ENCODE results near the gene ATP1A3. TPM values are rescaled to one million over a fixed set of nuclear protein-coding genes. Genes with fewer than 3 reads are reported as not detected.
"Not testable (repeated sequence)": the region's sequence is repeated elsewhere in the genome, so short reads cannot be mapped to it uniquely, and the experiment has no call there.

Gene ATP1A3
- total and polyA plus RNA-seq, 2 of the 13 experiments (the other 11 are each of a cell fraction or from before 2014, with no cell fraction given) = 0.01 to 0.04 TPM

DNA sequence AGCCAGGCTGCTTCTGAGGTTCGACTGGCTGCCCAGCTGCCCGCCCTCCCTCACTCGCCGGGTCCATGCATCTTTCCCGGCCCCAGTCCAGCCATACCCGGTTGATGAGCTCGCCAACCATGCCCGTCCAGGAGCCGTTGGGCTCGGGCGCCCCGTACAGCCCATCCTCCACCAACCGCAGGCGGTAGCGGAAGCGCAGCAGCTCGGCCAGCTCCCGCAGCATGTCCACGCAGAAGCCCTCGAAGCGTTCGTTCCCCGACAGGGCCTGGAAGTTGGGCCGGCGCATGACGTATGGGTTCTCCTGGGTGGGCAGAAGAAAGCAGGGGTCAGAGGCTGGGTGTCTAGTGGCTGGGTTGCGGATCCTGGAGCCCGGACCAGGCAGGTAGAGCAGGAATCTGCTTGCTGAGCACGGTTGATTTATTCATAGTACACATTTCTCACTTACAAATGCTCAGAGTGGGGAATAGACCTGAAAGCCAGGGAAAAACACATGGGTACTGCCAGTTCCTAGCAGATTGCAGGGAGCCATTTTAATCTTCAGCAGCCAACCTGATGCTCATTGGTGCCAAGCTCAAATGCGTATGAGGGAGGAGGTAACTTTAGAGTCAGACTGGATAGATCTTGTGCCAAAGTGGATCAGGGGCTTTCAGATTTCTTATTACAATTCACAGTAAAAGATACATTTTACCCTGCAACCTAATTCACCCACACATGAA lies 48.6 kb upstream of the ATP1A3 start:
- TF ChIP-seq ZNF460 (CRISPR knock-in tag; IDR thresholded peaks at IDR 0.05; ENCODE audit: borderline replicate concordance) (no peak), TSC22D2 (CRISPR knock-in tag; IDR thresholded peaks at IDR 0.05; ENCODE audit: borderline replicate concordance) (no peak), ATF6 (CRISPR knock-in tag; conservative IDR thresholded peaks at IDR 0.05) (no peak), FOXK2 (IDR thresholded peaks at IDR 0.05) (no peak), ASH2L (IDR thresholded peaks at IDR 0.05; ENCODE audit: insufficient read length, low read depth, low read length) (no peak), ZNF432 (CRISPR knock-in tag; IDR thresholded peaks at IDR 0.05; ENCODE audit: borderline replicate concordance) (no peak), NFRKB (IDR thresholded peaks at IDR 0.05) (no peak), BRD4 (CRISPR knock-in tag; IDR thresholded peaks at IDR 0.05) (no peak), SALL2 (CRISPR knock-in tag; IDR thresholded peaks at IDR 0.05) (no peak), ZNF264 (CRISPR knock-in tag; IDR thresholded peaks at IDR 0.05) (no peak)
- TF ChIP-seq, protein P1, sequence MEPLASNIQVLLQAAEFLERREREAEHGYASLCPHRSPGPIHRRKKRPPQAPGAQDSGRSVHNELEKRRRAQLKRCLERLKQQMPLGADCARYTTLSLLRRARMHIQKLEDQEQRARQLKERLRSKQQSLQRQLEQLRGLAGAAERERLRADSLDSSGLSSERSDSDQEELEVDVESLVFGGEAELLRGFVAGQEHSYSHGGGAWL (CRISPR knock-in tag; IDR thresholded peaks at IDR 0.05) = no peak
- TF ChIP-seq, protein P2, sequence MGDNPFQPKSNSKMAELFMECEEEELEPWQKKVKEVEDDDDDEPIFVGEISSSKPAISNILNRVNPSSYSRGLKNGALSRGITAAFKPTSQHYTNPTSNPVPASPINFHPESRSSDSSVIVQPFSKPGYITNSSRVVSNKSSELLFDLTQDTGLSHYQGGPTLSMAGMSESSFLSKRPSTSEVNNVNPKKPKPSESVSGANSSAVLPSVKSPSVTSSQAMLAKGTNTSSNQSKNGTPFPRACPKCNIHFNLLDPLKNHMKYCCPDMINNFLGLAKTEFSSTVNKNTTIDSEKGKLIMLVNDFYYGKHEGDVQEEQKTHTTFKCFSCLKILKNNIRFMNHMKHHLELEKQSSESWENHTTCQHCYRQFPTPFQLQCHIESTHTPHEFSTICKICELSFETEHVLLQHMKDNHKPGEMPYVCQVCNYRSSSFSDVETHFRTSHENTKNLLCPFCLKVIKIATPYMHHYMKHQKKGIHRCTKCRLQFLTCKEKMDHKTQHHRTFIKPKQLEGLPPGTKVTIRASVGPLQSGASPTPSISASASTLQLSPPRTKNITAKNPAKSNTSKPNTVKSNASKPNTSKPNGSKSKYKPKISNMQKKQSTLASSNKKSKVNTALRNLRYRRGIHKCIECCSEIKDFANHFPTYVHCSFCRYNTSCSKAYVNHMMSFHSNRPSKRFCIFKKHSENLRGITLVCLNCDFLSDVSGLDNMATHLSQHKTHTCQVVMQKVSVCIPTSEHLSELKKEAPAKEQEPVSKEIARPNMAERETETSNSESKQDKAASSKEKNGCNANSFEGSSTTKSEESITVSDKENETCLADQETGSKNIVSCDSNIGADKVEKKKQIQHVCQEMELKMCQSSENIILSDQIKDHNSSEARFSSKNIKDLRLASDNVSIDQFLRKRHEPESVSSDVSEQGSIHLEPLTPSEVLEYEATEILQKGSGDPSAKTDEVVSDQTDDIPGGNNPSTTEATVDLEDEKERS (CRISPR knock-in tag; IDR thresholded peaks at IDR 0.05) = no peak
- no peak overlapping the region for H3K4me2 ChIP-seq (ENCODE audit: low read depth, low read length)
- ATAC-seq (no peak), DNase-seq (ENCODE audit: low spot score) (no peak), FAIRE-seq (no peak)
- no peaks in the 10 kb centered on the region for H4K20me1 ChIP-seq (ENCODE audit: insufficient read depth, low read length)
- POLR2A ChIA-PET = no interaction called here
- 26% methylated on average over 10 of the region's 30 CpGs for WGBS (ENCODE audit: low lambda C conversion rate)
- H3K36me3 ChIP-seq (replicated peaks in 1 of 2; ENCODE audit: control insufficient read depth in 1 of 2, insufficient read depth in 2 of 2, low read length in 2 of 2) = no peaks in the 10 kb centered on the region
- peaks cover 0 to 16% of the 10 kb centered on the region in 2 experiments; a peak in 4 of 5 replicates for H3K27me3 ChIP-seq (ENCODE audit: control insufficient read depth in 1 of 2, insufficient read depth in 2 of 2, low read length in 2 of 2)
- H2AFZ ChIP-seq (ENCODE audit: low read length) = no peak overlapping the region
- H3K9me3 ChIP-seq (ENCODE audit: low read length) = no peaks in the 10 kb centered on the region
- H3K9ac ChIP-seq (ENCODE audit: insufficient read depth, low read depth, low read length) = no peak overlapping the region
- intact Hi-C loops (cut with micrococcal nuclease; ENCODE audit: unreplicated experiment) = no loop called here
- no peak overlapping the region for H3K27ac ChIP-seq (ENCODE audit: extremely low read length, insufficient read depth, low read length)
- in situ Hi-C loops (cut with HindIII; ENCODE audit: extremely low pct_ligation_motif_present, low pct_unique_long_range_greater_than_20kb) = no loop called here
- H3K4me3 ChIP-seq (replicated peaks in 1 of 3; ENCODE audit: insufficient read depth in 1 of 3, low read depth in 2 of 3, low read length in 3 of 3) = no peak overlapping the region
- H3K4me1 ChIP-seq (ENCODE audit: insufficient read depth, low read length) = no peaks in the 10 kb centered on the region
- BruUV-seq (replicated peaks) = no TSS peak
- no peaks in the 10 kb centered on the region for H3K79me2 ChIP-seq (ENCODE audit: insufficient read depth, low read length)
- CTCF ChIA-PET (ENCODE audit: low intra/inter-chr PET ratio, low total read pairs) = no interaction called here

DNA sequence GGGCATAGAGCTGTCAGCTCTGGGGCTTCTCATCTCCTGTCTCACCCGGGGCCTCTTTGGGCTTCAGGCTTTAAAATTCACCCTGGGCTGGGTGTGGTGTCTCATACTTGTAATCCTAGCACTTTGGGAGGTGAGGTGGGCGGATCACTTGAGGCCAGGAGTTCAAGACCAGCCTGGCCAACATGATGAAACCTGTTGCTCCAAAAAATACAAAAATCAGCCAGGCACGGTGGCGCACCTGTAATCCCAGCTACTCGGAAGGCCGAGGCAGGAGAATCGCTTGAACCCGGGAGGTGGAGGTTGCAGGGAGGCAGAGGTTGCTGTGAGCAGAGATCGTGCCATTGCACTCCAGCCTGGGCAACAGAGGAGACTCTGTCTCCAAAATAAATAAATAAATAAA lies 46.5 kb upstream of the ATP1A3 start:
- H3K27ac ChIP-seq (ENCODE audit: extremely low read length, insufficient read depth, low read length); H3K36me3 ChIP-seq (replicated peaks in 1 of 2; ENCODE audit: control insufficient read depth in 1 of 2, insufficient read depth in 2 of 2, low read length in 2 of 2); ATAC-seq; H2AFZ ChIP-seq (ENCODE audit: low read length); H3K79me2 ChIP-seq (ENCODE audit: insufficient read depth, low read length); H4K20me1 ChIP-seq (ENCODE audit: insufficient read depth, low read length); intact Hi-C loops (cut with micrococcal nuclease; ENCODE audit: unreplicated experiment); POLR2A ChIA-PET; FAIRE-seq; CTCF ChIA-PET (ENCODE audit: low intra/inter-chr PET ratio, low total read pairs); H3K27me3 ChIP-seq (ENCODE audit: control insufficient read depth in 1 of 2, insufficient read depth in 2 of 2, low read length in 2 of 2); in situ Hi-C loops (cut with HindIII; ENCODE audit: extremely low pct_ligation_motif_present, low pct_unique_long_range_greater_than_20kb); H3K9ac ChIP-seq (ENCODE audit: insufficient read depth, low read depth, low read length); H3K4me1 ChIP-seq (ENCODE audit: insufficient read depth, low read length); DNase-seq (ENCODE audit: low spot score); H3K4me3 ChIP-seq (replicated peaks in 1 of 3; ENCODE audit: insufficient read depth in 1 of 3, low read depth in 2 of 3, low read length in 3 of 3); BruUV-seq (replicated peaks); H3K9me3 ChIP-seq (ENCODE audit: low read length); H3K4me2 ChIP-seq (ENCODE audit: low read depth, low read length): not testable (repeated sequence)
- 39% methylated on average over 9 of the region's 9 CpGs for WGBS (ENCODE audit: low lambda C conversion rate)

Data from HepG2 (cell line).